HG02642 (cell line): Measurements from ENCODE around the gene USP25.

ENCODE experiments used
- ATAC-seq: cut with Tn5 transposase; IDR thresholded peaks from one replicate; pipeline ENCODE4 v1.9.1; 2021; ENCODE audit warnings: mild to moderate bottlenecking; ENCODE audit not compliant: unreplicated experiment, poor library complexity

Gene USP25

GRCh38 chr21:15761507-15762100, 31.8 kb downstream of the USP25 start:
- no peak for ATAC-seq

GRCh38 chr21:15763359-15763758, 33.6 kb downstream of the USP25 start:
- no peak for ATAC-seq

- no peak for ATAC-seq
These were observed 35.1 kb downstream of the USP25 start for GRCh38 chr21:15764878-15765277.

- no peak for ATAC-seq
These were observed 37.3 kb downstream of the USP25 start for GRCh38 chr21:15766952-15767603.

- ATAC-seq, result no peak
These were observed 38.3 kb downstream of the USP25 start for GRCh38 chr21:15768045-15768601.

GRCh38 chr21:15768853-15769252, 39.1 kb downstream of the USP25 start:
- no peak for ATAC-seq

GRCh38 chr21:15771311-15771710, 41.5 kb downstream of the USP25 start:
- ATAC-seq, result no peak

GRCh38 chr21:15772654-15773053, 42.9 kb downstream of the USP25 start:
- no peak for ATAC-seq

GRCh38 chr21:15774590-15774989, 44.8 kb downstream of the USP25 start:
- ATAC-seq, result no peak

- no peak for ATAC-seq
These were observed 45.5 kb downstream of the USP25 start for GRCh38 chr21:15775291-15775690.

- ATAC-seq, result no peak
These were observed 46.2 kb downstream of the USP25 start for GRCh38 chr21:15775981-15776380.

- no peak for ATAC-seq
These were observed 47.0 kb downstream of the USP25 start for GRCh38 chr21:15776818-15777217.

GRCh38 chr21:15781986-15782385, 52.2 kb downstream of the USP25 start:
- no peak for ATAC-seq

- no peak for ATAC-seq
These were observed 59.2 kb downstream of the USP25 start for GRCh38 chr21:15788847-15789523.

- no peak for ATAC-seq
These were observed 63.3 kb downstream of the USP25 start for GRCh38 chr21:15793109-15793508.

GRCh38 chr21:15793550-15794235, 63.9 kb downstream of the USP25 start:
- ATAC-seq, result no peak

GRCh38 chr21:15794277-15794912, 64.6 kb downstream of the USP25 start:
- ATAC-seq, result no peak

GRCh38 chr21:15795533-15795932, 65.8 kb downstream of the USP25 start:
- ATAC-seq, result no peak

- ATAC-seq, result no peak
These were observed 68.0 kb downstream of the USP25 start for GRCh38 chr21:15797577-15798363.
